Esophagus (tissue), 2 donors: Measurements from ENCODE around the gene IL1RL2. TPM values are rescaled to one million over a fixed set of nuclear protein-coding genes. Genes with fewer than 3 reads are reported as not detected.

ENCODE experiments used
- H3K27ac ChIP-seq, 2 donors: one replicate each; pipeline ENCODE4 v1.5.1; 2013; ENCODE audit warnings: low read depth in 2 of 2, mild to moderate bottlenecking in 2 of 2, inconsistent platforms in 1 of 2, low read length in 1 of 2, moderate library complexity in 1 of 2
- H3K27me3 ChIP-seq, 2 donors: one replicate each; pipeline ENCODE4 v1.6.1; 2013; ENCODE audit warnings: low read length in 2 of 2, control low read depth in 1 of 2, mild to moderate bottlenecking in 1 of 2; ENCODE audit not compliant: insufficient read depth in 2 of 2, control insufficient read depth in 1 of 2
- H3K36me3 ChIP-seq, 2 donors: one replicate each; pipeline ENCODE4 v1.6.1; 2013; ENCODE audit warnings: low read length in 1 of 2; ENCODE audit not compliant: control insufficient read depth in 2 of 2, insufficient read depth in 2 of 2
- H3K4me1 ChIP-seq, 2 donors: one replicate each; pipeline ENCODE4 v1.6.1; 2013; ENCODE audit warnings: low read length in 1 of 2; ENCODE audit not compliant: control insufficient read depth in 2 of 2, insufficient read depth in 2 of 2
- H3K4me3 ChIP-seq, 2 donors: one replicate each; pipeline ENCODE4 v1.5.1; 2013; ENCODE audit warnings: low read length in 2 of 2, mild to moderate bottlenecking in 2 of 2, low read depth in 1 of 2, moderate library complexity in 1 of 2
- H3K9me3 ChIP-seq, 2 donors: one replicate each; pipeline ENCODE4 v1.6.1; 2013; ENCODE audit warnings: mild to moderate bottlenecking in 2 of 2, low read depth in 1 of 2, low read length in 1 of 2, moderate library complexity in 1 of 2; ENCODE audit not compliant: control insufficient read depth in 2 of 2, insufficient read depth in 1 of 2
- WGBS, 2 donors: extraction: QIAGEN DNeasy Blood & Tissue Kit; methylation state at CpG; one replicate each; pipeline ENCODE4 v1.1.7; 2013; 5-methylcytosine and 5-hydroxymethylcytosine counted together
- polyA plus RNA-seq, 2 donors: library from polyadenylated mRNA; stranded (reverse); fragments of 200-250 nt; gene quantifications; one replicate each; pipeline ENCODE4 v1.2.3, GENCODE V29; 2013
- donor health status: healthy with polysubstance abuse.
- donor health status: Bipolar disorder and iron deficiency.

IL1RL2 gene
- polyA plus RNA-seq, 2 donors, result 5.0 to 6.1 TPM

GRCh38 chr2:102235042-102235473 is 48.2 kb downstream of the IL1RL2 start:
- peaks cover 0 to 3% of the 10 kb centered on the region in 2 donors for H3K4me1 ChIP-seq
- no peak overlapping the region for H3K27ac ChIP-seq
- 93 to 94% methylated on average over 18 of the region's 18 CpGs for WGBS, 2 donors
- H3K9me3 ChIP-seq, result peaks cover 0 to 3% of the 10 kb centered on the region in 2 donors
- no peak overlapping the region for H3K4me3 ChIP-seq
- H3K27me3 ChIP-seq, result no peaks in the 10 kb centered on the region
- H3K36me3 ChIP-seq, result peaks cover 4 to 16% of the 10 kb centered on the region in 2 donors

- H3K36me3 ChIP-seq, result peaks cover 4 to 16% of the 10 kb centered on the region in 2 donors
- no peak overlapping the region for H3K27ac ChIP-seq
- peaks cover 0 to 3% of the 10 kb centered on the region in 2 donors for H3K9me3 ChIP-seq
- peaks cover 0 to 1% of the 10 kb centered on the region in 2 donors for H3K4me1 ChIP-seq
- no peaks in the 10 kb centered on the region for H3K27me3 ChIP-seq
- WGBS, 2 donors, result 82 to 87% methylated on average over 5 of the region's 5 CpGs
- no peak overlapping the region for H3K4me3 ChIP-seq
These were observed 48.7 kb downstream of the IL1RL2 start for GRCh38 chr2:102235491-102235890.

- no peak overlapping the region for H3K27ac ChIP-seq
- WGBS, 2 donors, result 69 to 82% methylated on average over 5 of the region's 5 CpGs
- no peaks in the 10 kb centered on the region for H3K27me3 ChIP-seq
- peaks cover 4 to 16% of the 10 kb centered on the region in 2 donors for H3K36me3 ChIP-seq
- peaks cover 0 to 3% of the 10 kb centered on the region in 2 donors for H3K9me3 ChIP-seq
- H3K4me1 ChIP-seq, result no peaks in the 10 kb centered on the region
- H3K4me3 ChIP-seq, result no peak overlapping the region
These were observed 49.3 kb downstream of the IL1RL2 start for GRCh38 chr2:102236132-102236531.

- Histone ChIP-seq H3K9me3 (peaks cover 0 to 3% of the 10 kb centered on the region in 2 donors), H3K27me3 (no peaks in the 10 kb centered on the region), H3K4me1 (no peaks in the 10 kb centered on the region), H3K36me3 (peaks cover 4 to 15% of the 10 kb centered on the region in 2 donors), H3K4me3 (no peak overlapping the region), H3K27ac (no peak overlapping the region)
- WGBS, 2 donors, result 89 to 98% methylated on average over 11 of the region's 11 CpGs
These were observed 50.4 kb downstream of the IL1RL2 start for GRCh38 chr2:102237176-102237575.

- Histone ChIP-seq H3K27ac (no peak overlapping the region), H3K9me3 (peaks cover 0 to 3% of the 10 kb centered on the region in 2 donors)
- 65 to 66% methylated on average over 10 of the region's 10 CpGs for WGBS, 2 donors
These were observed 51.4 kb downstream of the IL1RL2 start for GRCh38 chr2:102238039-102238756.

GRCh38 chr2:102238778-102239177 is 52.0 kb downstream of the IL1RL2 start:
- Histone ChIP-seq H3K27me3 (no peaks in the 10 kb centered on the region), H3K27ac (peak overlapping the region in 1 of 2 donors; percentile 33), H3K9me3 (peaks cover 0 to 3% of the 10 kb centered on the region in 2 donors), H3K4me1 (no peaks in the 10 kb centered on the region), H3K36me3 (peaks cover 4 to 15% of the 10 kb centered on the region in 2 donors), H3K4me3 (no peak overlapping the region)
- WGBS, 2 donors, result 93 to 98% methylated on average over 2 of the region's 2 CpGs

More at GRCh38 chr2:102238039-102238756, 51.4 kb downstream of the IL1RL2 start:
- H3K4me1 ChIP-seq, result no peaks in the 10 kb centered on the region
- H3K36me3 ChIP-seq, result peaks cover 4 to 15% of the 10 kb centered on the region in 2 donors
- no peaks in the 10 kb centered on the region for H3K27me3 ChIP-seq
- H3K4me3 ChIP-seq, result no peak overlapping the region

- no peak overlapping the region for H3K27ac ChIP-seq
- 90 to 94% methylated on average over 7 of the region's 7 CpGs for WGBS, 2 donors
These were observed 52.5 kb downstream of the IL1RL2 start for GRCh38 chr2:102239344-102239743.

GRCh38 chr2:102240640-102241370 is 54.0 kb downstream of the IL1RL2 start:
- H3K4me1 ChIP-seq, result no peaks in the 10 kb centered on the region
- WGBS, 2 donors, result 14 to 16% methylated on average over 22 of the region's 22 CpGs
- H3K27me3 ChIP-seq, result no peaks in the 10 kb centered on the region
- no peaks in the 10 kb centered on the region for H3K9me3 ChIP-seq
- H3K36me3 ChIP-seq, result peaks cover 0 to 4% of the 10 kb centered on the region in 2 donors
- H3K4me3 ChIP-seq, result no peak overlapping the region
- peak overlapping the region; percentile 47 to 54 for H3K27ac ChIP-seq

More at GRCh38 chr2:102239344-102239743, 52.5 kb downstream of the IL1RL2 start:
- H3K27me3 ChIP-seq, result no peaks in the 10 kb centered on the region
- H3K36me3 ChIP-seq, result peaks cover 4 to 15% of the 10 kb centered on the region in 2 donors
- no peak overlapping the region for H3K4me3 ChIP-seq
- H3K4me1 ChIP-seq, result no peaks in the 10 kb centered on the region
- H3K9me3 ChIP-seq, result peaks cover 0 to 3% of the 10 kb centered on the region in 2 donors

- WGBS, 2 donors, result 87 to 91% methylated on average over 6 of the region's 6 CpGs
- Histone ChIP-seq H3K9me3 (no peaks in the 10 kb centered on the region), H3K4me3 (no peak overlapping the region), H3K27me3 (no peaks in the 10 kb centered on the region), H3K36me3 (peaks cover 0 to 4% of the 10 kb centered on the region in 2 donors), H3K27ac (no peak overlapping the region), H3K4me1 (no peaks in the 10 kb centered on the region)
These were observed 54.9 kb downstream of the IL1RL2 start for GRCh38 chr2:102241616-102242305.
